GM23338 (cell line): ENCODE results near the gene MMAB. TPM values are rescaled to one million over a fixed set of nuclear protein-coding genes. Genes with fewer than 3 reads are reported as not detected.

Source experiments
- ATAC-seq: fragments of 200-7000 bp; cut with Tn5 transposase; 3 replicates; pipeline ENCODE4 v1.9.1; 2020
- DNase-seq: peaks from one replicate; pipeline ENCODE4 v3.0.0-alpha.2; 2015; ENCODE audit warnings: low spot score
- H2AFZ ChIP-seq: fragments of 200-600 bp; sonication (generic); 2 replicates; pipeline ENCODE4 v1.8.0; 2016; ENCODE audit warnings: antibody characterized with exemption, mild to moderate bottlenecking, moderate library complexity
- H3F3A ChIP-seq: fragments of 200-600 bp; sonication (generic); replicated peaks from 2 replicates; pipeline ENCODE4 v1.8.0; 2017; ENCODE audit warnings: antibody characterized with exemption, mixed run types, low read depth
- H3K27ac ChIP-seq: fragments of 200-600 bp; sonication (generic); 2 replicates; pipeline ENCODE4 v1.6.1; 2016; ENCODE audit warnings: low read depth
- H3K27me3 ChIP-seq: fragments of 200-600 bp; sonication (generic); 2 replicates; pipeline ENCODE4 v1.8.0; 2016; ENCODE audit warnings: mild to moderate bottlenecking, mixed run types, moderate library complexity; ENCODE audit not compliant: insufficient read depth
- H3K36me3 ChIP-seq: fragments of 200-600 bp; sonication (generic); 2 replicates; pipeline ENCODE4 v1.8.0; 2016; ENCODE audit warnings: mild to moderate bottlenecking; ENCODE audit not compliant: insufficient read depth
- H3K4me1 ChIP-seq: fragments of 200-600 bp; sonication (generic); 2 replicates; pipeline ENCODE4 v1.8.0; 2016; ENCODE audit warnings: mild to moderate bottlenecking, moderate library complexity; ENCODE audit not compliant: insufficient read depth
- H3K4me2 ChIP-seq: fragments of 200-600 bp; sonication (generic); 2 replicates; pipeline ENCODE4 v1.7.1; 2017; ENCODE audit warnings: mixed run types
- H3K4me3 ChIP-seq: fragments of 200-600 bp; sonication (generic); 2 replicates; pipeline ENCODE4 v1.6.1; 2016; ENCODE audit warnings: mixed run types
- H3K79me2 ChIP-seq: fragments of 200-600 bp; sonication (generic); replicated peaks from 2 replicates; pipeline ENCODE4 v1.8.0; 2017; ENCODE audit warnings: mild to moderate bottlenecking; ENCODE audit not compliant: insufficient read depth
- H3K9me2 ChIP-seq: fragments of 200-600 bp; sonication (generic); 2 replicates; pipeline ENCODE4 v1.8.0; 2017; ENCODE audit not compliant: insufficient read depth
- H4K20me1 ChIP-seq: fragments of 200-600 bp; sonication (generic); replicated peaks from 2 replicates; pipeline ENCODE4 v1.8.0; 2017; ENCODE audit warnings: mild to moderate bottlenecking; ENCODE audit not compliant: insufficient read depth
- H3K27ac Mint-ChIP-seq: 2 replicates; pipeline ENCODE4 v1.8.0; 2020; ENCODE audit warnings: inconsistent platforms, mild to moderate bottlenecking, moderate library complexity, mixed read lengths
- H3K27me3 Mint-ChIP-seq: 3 replicates; pipeline ENCODE4 v1.8.0; 2022; ENCODE audit warnings: low read depth, mild to moderate bottlenecking, moderate library complexity, mixed read lengths, inconsistent platforms; ENCODE audit not compliant: insufficient read depth, poor library complexity
- H3K36me3 Mint-ChIP-seq: 3 replicates; pipeline ENCODE4 v1.8.0; 2021; ENCODE audit warnings: low read depth, mild to moderate bottlenecking, inconsistent platforms, moderate library complexity, mixed read lengths
- H3K4me1 Mint-ChIP-seq: 3 replicates; pipeline ENCODE4 v1.8.0; 2020; ENCODE audit warnings: mild to moderate bottlenecking, inconsistent platforms, mixed read lengths
- H3K4me3 Mint-ChIP-seq: 3 replicates; pipeline ENCODE4 v1.8.0; 2021; ENCODE audit warnings: moderate library complexity, mild to moderate bottlenecking, inconsistent platforms, mixed read lengths
- H3K9me3 Mint-ChIP-seq: 3 replicates; pipeline ENCODE4 v1.8.0; 2020; ENCODE audit warnings: moderate library complexity, mild to moderate bottlenecking, inconsistent platforms, mixed read lengths
- CREB1 ChIP-seq: fragments of 250-450 bp; sonication (Bioruptor Pico); IDR thresholded peaks from 2 replicates; pipeline ENCODE4 v1.5.0; 2020; ENCODE audit warnings: low read depth, mild to moderate bottlenecking, moderate library complexity
- CTCF ChIP-seq, 2 experiments: fragments of 200-600 bp in 1 of 2; sonication (generic) in 1 of 2; conservative IDR thresholded peaks; 2 replicates each; pipeline versions ENCODE4 v1.5.1 to v1.6.1; 2016 to 2017; ENCODE audit warnings: antibody characterized with exemption in 2 of 2, low read depth in 2 of 2, mild to moderate bottlenecking in 2 of 2, moderate library complexity in 1 of 2
- ETS1 ChIP-seq: IDR thresholded peaks from 2 replicates; pipeline ENCODE4 v1.6.1; 2016; ENCODE audit warnings: antibody characterized with exemption
- EZH2 ChIP-seq: fragments of 200-600 bp; sonication (generic); IDR thresholded peaks from one replicate; pipeline ENCODE4 v1.8.0; 2017; ENCODE audit warnings: antibody characterized with exemption, mild to moderate bottlenecking, low read depth; ENCODE audit not compliant: unreplicated experiment
- EZH2phosphoT487 ChIP-seq: fragments of 200-600 bp; sonication (generic); IDR thresholded peaks from one replicate; pipeline ENCODE4 v1.8.1; 2018; ENCODE audit warnings: antibody characterized with exemption; ENCODE audit not compliant: unreplicated experiment
- JUNB ChIP-seq: IDR thresholded peaks from one replicate; pipeline ENCODE4 v1.6.1; 2016; ENCODE audit warnings: antibody characterized with exemption; ENCODE audit not compliant: unreplicated experiment
- REST ChIP-seq: IDR thresholded peaks from one replicate; pipeline ENCODE4 v1.6.1; 2018; ENCODE audit warnings: antibody characterized with exemption; ENCODE audit not compliant: unreplicated experiment
- STAT1 ChIP-seq: IDR thresholded peaks from one replicate; pipeline ENCODE4 v1.6.1; 2016; ENCODE audit warnings: antibody characterized with exemption; ENCODE audit not compliant: unreplicated experiment
- ZNF114 ChIP-seq: fragments of 250-450 bp; sonication (Bioruptor Pico); IDR thresholded peaks from 2 replicates; pipeline ENCODE4 v1.5.0; 2020; ENCODE audit warnings: mild to moderate bottlenecking, moderate library complexity
- ZNF331 ChIP-seq: fragments of 250-450 bp; sonication (Bioruptor Pico); IDR thresholded peaks from 2 replicates; pipeline ENCODE4 v1.5.0; 2020; ENCODE audit warnings: low read depth, mild to moderate bottlenecking, moderate library complexity
- polyA plus RNA-seq: library from polyadenylated mRNA; unstranded; fragments of >200 nt; fragmentation: Nextera tagmentation; extraction: Ambion mirVana; gene quantifications from 2 replicates; pipeline ENCODE4 v1.2.1, GENCODE V29; 2016
- total RNA-seq: library from RNA; depleted of rRNA; stranded (reverse); fragments of >200 nt; shearing (Covaris generic); gene quantifications from 2 replicates; pipeline ENCODE4 v1.2.3, GENCODE V29; 2014

MMAB gene
- total and polyA plus RNA-seq, 2 experiments from 2014 or later, result 24.7 to 38.5 TPM

GRCh38 chr12:109608793-109609192 is 35.5 kb upstream of the MMAB start:
- Histone ChIP-seq H4K20me1 (no peaks in the 10 kb centered on the region), H3F3A (0 out of 2 replicates have a peak, but pooled peaks cover 2% of the 10 kb centered on the region), H3K4me3 (no peak overlapping the region), H3K79me2 (no peaks in the 10 kb centered on the region), H3K4me2 (no peak overlapping the region), H2AFZ (no peak overlapping the region), H3K4me1 (peaks cover 6% of the 10 kb centered on the region; the same call in 1 of the 2 replicates), H3K27ac (no peak overlapping the region), H3K36me3 (no peaks in the 10 kb centered on the region), H3K27me3 (no peaks in the 10 kb centered on the region), H3K9me2 (no peaks in the 10 kb centered on the region)
- Mint-ChIP-seq H3K4me3 (no peak overlapping the region), H3K4me1 (peaks cover 17% of the 10 kb centered on the region), H3K36me3 (no peaks in the 10 kb centered on the region), H3K27ac (no peak overlapping the region), H3K9me3 (no peaks in the 10 kb centered on the region), H3K27me3 (peaks cover 11% of the 10 kb centered on the region)
- no peak for ATAC-seq
- no peak for DNase-seq
- no peak for TF ChIP-seq ZNF114 (CRISPR knock-in tag)

- DNase-seq (no peak), ATAC-seq (no peak)
- Histone ChIP-seq H3K27ac (no peak overlapping the region), H3K27me3 (no peaks in the 10 kb centered on the region), H3K79me2 (no peaks in the 10 kb centered on the region), H4K20me1 (no peaks in the 10 kb centered on the region), H3K4me2 (no peak overlapping the region), H2AFZ (no peak overlapping the region), H3K9me2 (no peaks in the 10 kb centered on the region), H3F3A (0 out of 2 replicates have a peak, but pooled peaks cover 2% of the 10 kb centered on the region), H3K4me3 (no peak overlapping the region), H3K4me1 (peaks cover 6% of the 10 kb centered on the region; the same call in 1 of the 2 replicates), H3K36me3 (no peaks in the 10 kb centered on the region)
- no peaks in the 10 kb centered on the region for H3K36me3 Mint-ChIP-seq
- TF ChIP-seq ZNF331 (CRISPR knock-in tag) (no peak), STAT1 (no peak), ZNF114 (CRISPR knock-in tag) (no peak), EZH2phosphoT487 (no peak), ETS1 (no peak), CTCF (conservative IDR thresholded peaks at IDR 0.05; ENCODE audit: low read depth in 2 of 2) (no peak), JUNB (no peak), CREB1 (CRISPR knock-in tag) (no peak)
- H3K4me1 Mint-ChIP-seq, result peaks cover 12% of the 10 kb centered on the region
- H3K4me3 Mint-ChIP-seq, result no peak overlapping the region
- H3K27ac Mint-ChIP-seq, result no peak overlapping the region
- peaks cover 10% of the 10 kb centered on the region for H3K27me3 Mint-ChIP-seq
- H3K9me3 Mint-ChIP-seq, result no peaks in the 10 kb centered on the region
These were observed 35.0 kb upstream of the MMAB start for GRCh38 chr12:109608270-109608669.

- Histone ChIP-seq H3K27ac (no peak overlapping the region), H3F3A (0 out of 2 replicates have a peak, but pooled peaks cover 2% of the 10 kb centered on the region), H2AFZ (no peak overlapping the region), H3K36me3 (no peaks in the 10 kb centered on the region), H3K4me3 (no peak overlapping the region), H3K4me1 (peaks cover 6% of the 10 kb centered on the region; the same call in 1 of the 2 replicates), H4K20me1 (no peaks in the 10 kb centered on the region), H3K27me3 (no peaks in the 10 kb centered on the region), H3K79me2 (no peaks in the 10 kb centered on the region), H3K4me2 (no peak overlapping the region), H3K9me2 (no peaks in the 10 kb centered on the region)
- no peak for DNase-seq
- H3K27ac Mint-ChIP-seq, result no peak overlapping the region
- H3K9me3 Mint-ChIP-seq, result no peaks in the 10 kb centered on the region
- H3K4me3 Mint-ChIP-seq, result no peak overlapping the region
- no peaks in the 10 kb centered on the region for H3K36me3 Mint-ChIP-seq
- peaks cover 6% of the 10 kb centered on the region for H3K4me1 Mint-ChIP-seq
- no peak for ATAC-seq
- H3K27me3 Mint-ChIP-seq, result peaks cover 8% of the 10 kb centered on the region
- TF ChIP-seq CTCF (conservative IDR thresholded peaks at IDR 0.05; ENCODE audit: low read depth in 2 of 2) (no peak), REST (no peak), EZH2phosphoT487 (no peak), EZH2 (no peak), CREB1 (CRISPR knock-in tag) (no peak), ZNF331 (CRISPR knock-in tag) (no peak)
These were observed 34.3 kb upstream of the MMAB start for GRCh38 chr12:109607618-109608017.
